GM21786 (cell line): ENCODE results near the gene TNKS1BP1.
"Not testable (repeated sequence)": the region's sequence is repeated elsewhere in the genome, so short reads cannot be mapped to it uniquely, and the experiment has no call there.

Source experiments
- ATAC-seq: cut with Tn5 transposase; IDR thresholded peaks from one replicate; pipeline ENCODE4 v1.9.1; 2021; ENCODE audit not compliant: unreplicated experiment

TNKS1BP1 gene

GRCh38 chr11:57356268-57356667 is 31.5 kb upstream of the TNKS1BP1 start:
- ATAC-seq, result no peak

GRCh38 chr11:57354699-57355098 is 29.9 kb upstream of the TNKS1BP1 start:
- no peak for ATAC-seq

- no peak for ATAC-seq
Measured at GRCh38 chr11:57353852-57354251, 29.1 kb upstream of the TNKS1BP1 start.

GRCh38 chr11:57353446-57353845 is 28.7 kb upstream of the TNKS1BP1 start:
- ATAC-seq, result no peak

- ATAC-seq, result no peak
Measured at GRCh38 chr11:57353036-57353435, 28.3 kb upstream of the TNKS1BP1 start.

- ATAC-seq, result no peak
Measured at GRCh38 chr11:57349491-57350274, 24.9 kb upstream of the TNKS1BP1 start.

- ATAC-seq, result no peak
Measured at GRCh38 chr11:57348636-57349313, 24.0 kb upstream of the TNKS1BP1 start.

GRCh38 chr11:57348052-57348451 is 23.3 kb upstream of the TNKS1BP1 start:
- no peak for ATAC-seq

- no peak for ATAC-seq
Measured at GRCh38 chr11:57347336-57347735, 22.6 kb upstream of the TNKS1BP1 start.

GRCh38 chr11:57345555-57346211 is 20.9 kb upstream of the TNKS1BP1 start:
- ATAC-seq, result peak; percentile 68

- no peak for ATAC-seq
Measured at GRCh38 chr11:57344826-57345225, 20.1 kb upstream of the TNKS1BP1 start.

- no peak for ATAC-seq
Measured at GRCh38 chr11:57343825-57344224, 19.1 kb upstream of the TNKS1BP1 start.

GRCh38 chr11:57342702-57343101 is 17.9 kb upstream of the TNKS1BP1 start:
- ATAC-seq, result no peak

GRCh38 chr11:57341250-57341808 is 16.6 kb upstream of the TNKS1BP1 start:
- no peak for ATAC-seq

- ATAC-seq, result no peak
Measured at GRCh38 chr11:57340039-57340615, 15.4 kb upstream of the TNKS1BP1 start.

- no peak for ATAC-seq
Measured at GRCh38 chr11:57339328-57339727, 14.6 kb upstream of the TNKS1BP1 start.

GRCh38 chr11:57338142-57338541 is 13.4 kb upstream of the TNKS1BP1 start, which contains the start of gene P2RX3:
Gene P2RX3 (plus strand): TSS chr11:57338352. CDS start chr11:57338551, 199 bp downstream.
- ATAC-seq, result no peak

- not testable (repeated sequence) for ATAC-seq
Measured at GRCh38 chr11:57336856-57337255, 12.1 kb upstream of the TNKS1BP1 start.

GRCh38 chr11:57336111-57336666 is 11.4 kb upstream of the TNKS1BP1 start:
- no peak for ATAC-seq

GRCh38 chr11:57335343-57336110 is 10.8 kb upstream of the TNKS1BP1 start, which contains the start of gene SSRP1:
Gene SSRP1 (minus strand): TSS chr11:57335892. CDS start chr11:57335121, 771 bp downstream.
- ATAC-seq, result peak; percentile 99
